Stimulated activated CD4-positive, alpha-beta T cell treated with anti-CD3 and anti-CD28 coated beads, Interleukin-4, amount 100 ng/mL, for 4 hours (primary cell): ENCODE measurements around the gene CALCOCO1.

Experiments
- DNase-seq, 2 experiments: peaks; one replicate each; pipeline ENCODE4 v3.0.0-alpha.2; 2020

The CALCOCO1 gene

DNA sequence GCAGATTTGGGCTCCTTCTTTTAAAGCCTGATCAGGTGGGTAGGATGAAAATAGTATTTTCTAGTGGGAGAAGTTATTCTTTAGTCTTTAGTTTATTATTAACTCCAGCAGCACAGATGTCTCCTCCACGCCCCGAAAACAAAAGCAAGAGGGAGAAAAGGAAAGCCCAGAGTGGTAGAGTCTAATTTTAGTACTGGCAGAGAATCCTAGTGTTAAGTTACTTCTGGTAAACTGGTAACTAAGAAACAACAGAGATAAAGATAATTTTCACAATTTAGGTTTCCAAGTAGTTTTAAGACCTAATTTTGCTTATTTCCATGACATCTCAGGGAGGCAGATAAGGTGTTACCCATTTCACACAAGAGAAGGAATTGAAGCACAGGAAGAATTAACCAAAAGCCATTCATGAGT, 67.7 kb downstream of the CALCOCO1 start:
- no peak for DNase-seq

- no peak for DNase-seq
Observed at GRCh38 chr12:53659011-53659551, 68.2 kb downstream of the CALCOCO1 start.
